ENCODE measurements around the gene SUSD2.

DNA sequence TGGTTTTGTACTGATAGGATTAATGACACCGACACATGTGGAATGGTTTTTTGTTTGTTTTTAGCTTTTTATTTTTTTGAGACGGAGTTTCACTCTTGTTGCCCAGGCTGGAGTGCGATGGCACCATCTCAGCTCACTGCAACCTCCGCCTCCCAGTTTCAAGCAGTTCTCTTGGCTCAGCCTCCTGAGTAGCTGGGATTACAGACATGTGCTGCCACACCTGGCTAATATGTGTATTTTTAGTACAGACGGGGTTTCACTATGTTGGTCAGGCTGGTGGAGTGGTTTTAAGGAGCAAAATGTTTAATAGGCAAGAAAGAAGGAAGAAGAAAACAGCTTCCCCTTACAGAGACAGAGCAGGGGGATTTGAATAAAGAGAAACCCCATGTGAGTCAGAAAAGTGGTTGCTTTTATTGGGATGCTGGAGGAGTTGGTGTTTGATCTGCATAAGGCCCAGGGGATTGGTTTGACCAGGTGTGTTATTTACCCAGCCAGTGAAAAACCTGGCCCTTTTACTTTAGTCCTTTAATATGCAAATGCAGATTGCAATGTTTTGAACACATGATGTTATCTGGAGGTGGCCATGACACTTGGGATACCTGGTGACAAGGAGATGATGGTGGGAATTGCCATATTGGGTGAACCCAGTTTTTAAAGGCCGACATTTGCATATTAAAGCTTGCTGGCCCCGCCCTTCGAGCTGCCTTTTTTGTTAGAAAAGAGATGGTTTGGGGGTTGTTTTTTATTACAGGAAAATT lies 24.3 kb downstream of the SUSD2 start:
- TF ChIP-seq POLR2AphosphoS5 (IDR thresholded peaks at IDR 0.05; ENCODE audit: low read depth, low read length) = no peak
- no peak for TF ChIP-seq POLR2A (IDR thresholded peaks at IDR 0.05; ENCODE audit: low read depth, low read length)
- no peak for TF ChIP-seq TAF1 (IDR thresholded peaks at IDR 0.05; ENCODE audit: low read depth, low read length)
- TF ChIP-seq SPI1 (IDR thresholded peaks at IDR 0.05; ENCODE audit: low read depth, low read length) = no peak

Measured in GM12891 (cell line).